GM21360 (cell line): ENCODE data around the gene MIGA2.
"Not testable (repeated sequence)": the region's sequence is repeated elsewhere in the genome, so short reads cannot be mapped to it uniquely, and the experiment has no call there.

ENCODE experiments used
- ATAC-seq: cut with Tn5 transposase; IDR thresholded peaks from one replicate; pipeline ENCODE4 v1.9.1; 2021; ENCODE audit warnings: mild to moderate bottlenecking, moderate library complexity; ENCODE audit not compliant: unreplicated experiment

The MIGA2 gene

DNA sequence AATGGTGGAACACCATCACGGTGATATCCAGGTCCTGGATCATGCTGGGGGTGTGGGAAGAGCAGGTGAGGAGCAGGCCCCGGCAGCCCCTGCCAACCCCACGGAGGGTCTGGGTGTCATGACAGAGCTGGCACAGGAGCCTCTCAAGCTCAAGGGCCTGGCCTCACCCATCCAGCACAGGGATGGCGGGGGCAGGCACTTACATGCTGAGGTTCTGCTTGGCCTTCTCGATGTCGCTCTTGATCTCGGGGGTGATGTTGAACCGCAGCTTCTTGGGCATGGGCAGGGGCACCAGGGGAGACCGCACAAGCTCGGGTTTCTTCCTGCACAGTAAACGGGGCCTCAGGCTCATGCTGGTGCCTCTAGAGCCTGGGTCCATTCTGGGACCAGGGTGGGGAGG, 61.9 kb downstream of the MIGA2 start:
- no peak for ATAC-seq

DNA sequence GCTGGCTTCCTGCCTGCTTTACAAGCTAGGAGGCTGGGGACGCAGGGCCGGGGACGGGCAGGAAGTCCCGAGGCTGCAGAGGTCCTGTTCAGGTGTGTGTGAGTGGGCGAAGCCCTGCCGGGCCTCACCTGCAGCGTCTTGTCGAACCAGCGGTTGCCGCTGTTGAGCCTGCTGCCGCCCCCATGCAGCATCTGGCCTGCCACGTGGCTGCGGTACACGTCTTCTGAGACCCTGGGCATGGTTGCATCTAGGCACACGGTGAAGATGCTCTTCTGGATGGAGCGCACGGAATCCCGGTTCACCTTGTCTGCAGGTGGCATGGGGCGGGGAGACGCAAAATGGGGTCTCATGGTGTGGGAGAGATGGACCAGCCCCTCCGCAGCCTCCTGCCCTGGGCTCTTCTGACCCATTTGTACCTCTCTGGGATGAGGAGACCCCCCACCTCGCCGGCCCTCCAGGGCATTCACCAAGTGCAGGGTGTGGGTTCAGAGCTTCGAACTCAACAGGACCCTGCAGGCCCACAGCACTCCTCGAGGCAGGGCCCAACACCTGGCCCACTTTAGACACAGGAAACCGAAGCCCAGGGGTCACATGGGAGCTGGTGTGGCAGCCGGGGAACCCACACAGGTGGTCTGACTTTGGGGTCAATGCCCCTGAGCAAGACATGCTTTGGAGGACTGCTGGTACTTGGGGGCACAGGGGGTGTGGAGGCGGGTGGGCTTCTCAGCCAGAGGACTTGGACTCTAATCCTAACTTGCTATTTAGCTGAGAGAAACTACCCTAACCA, 64.2 kb downstream of the MIGA2 start:
- no peak for ATAC-seq

- ATAC-seq: no peak
These were observed 64.9 kb downstream of the MIGA2 start for GRCh38 chr9:129101279-129101678.

GRCh38 chr9:129102095-129102525, 65.7 kb downstream of the MIGA2 start:
- no peak for ATAC-seq

DNA sequence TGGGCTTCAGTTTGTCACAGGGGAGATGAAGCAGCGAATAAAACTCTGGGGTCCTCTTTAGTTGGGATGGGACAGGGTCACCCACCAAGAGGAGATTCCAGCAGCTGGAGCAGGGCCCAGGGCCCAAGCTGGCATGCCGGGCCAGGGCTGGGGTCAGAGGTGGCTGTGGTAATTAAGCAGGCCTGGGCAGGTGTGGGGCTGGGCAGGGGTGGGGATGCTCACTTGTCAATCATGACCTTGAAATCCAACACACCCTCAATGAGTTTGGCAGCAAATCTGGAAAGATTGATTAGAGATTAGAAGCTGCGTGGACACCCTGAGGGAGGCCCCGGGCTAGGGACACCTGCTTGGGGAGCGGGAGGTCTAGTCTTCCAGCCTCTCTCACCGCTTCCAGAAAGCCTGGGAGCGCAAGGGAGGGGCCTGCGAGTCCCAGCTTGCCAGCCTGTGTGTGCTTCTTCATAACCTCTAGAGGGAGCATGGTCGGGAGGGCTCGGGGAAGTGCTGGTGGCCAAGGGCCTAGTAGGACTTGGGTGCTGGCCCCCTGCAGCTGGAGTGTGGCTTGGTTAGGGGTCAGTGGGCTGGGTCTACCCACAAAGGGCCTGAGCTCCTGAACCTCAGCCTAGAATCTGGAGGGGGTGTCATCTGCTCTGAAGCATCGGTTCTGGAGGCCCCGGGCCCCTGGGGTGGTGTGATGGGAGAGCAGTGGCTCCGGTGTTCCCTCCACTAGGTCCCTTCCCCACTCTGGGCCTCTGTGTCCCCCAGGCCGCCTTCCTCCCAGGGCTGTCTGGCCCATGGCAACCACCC, 66.6 kb downstream of the MIGA2 start:
- no peak for ATAC-seq

DNA sequence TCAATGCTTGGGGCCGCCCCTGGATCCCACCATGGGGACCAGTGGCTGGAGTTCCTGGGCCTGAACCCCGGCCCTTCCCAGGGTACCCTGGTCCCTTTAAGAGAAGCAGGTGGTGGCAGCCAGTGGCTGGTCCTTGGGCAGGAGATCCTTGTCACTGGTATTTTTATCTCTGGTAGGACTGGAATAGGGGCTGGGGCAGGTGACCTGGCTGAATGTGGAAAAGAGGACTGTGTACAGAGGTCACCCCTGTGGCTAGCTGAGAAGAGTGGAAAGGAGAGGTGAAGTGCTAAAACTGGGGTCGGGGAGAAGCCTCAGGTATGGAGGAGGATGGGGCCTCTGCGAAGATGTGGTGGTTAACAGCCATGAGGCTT, 67.2 kb downstream of the MIGA2 start:
- ATAC-seq: no peak

GRCh38 chr9:129104051-129104450, 67.6 kb downstream of the MIGA2 start:
- ATAC-seq: no peak

DNA sequence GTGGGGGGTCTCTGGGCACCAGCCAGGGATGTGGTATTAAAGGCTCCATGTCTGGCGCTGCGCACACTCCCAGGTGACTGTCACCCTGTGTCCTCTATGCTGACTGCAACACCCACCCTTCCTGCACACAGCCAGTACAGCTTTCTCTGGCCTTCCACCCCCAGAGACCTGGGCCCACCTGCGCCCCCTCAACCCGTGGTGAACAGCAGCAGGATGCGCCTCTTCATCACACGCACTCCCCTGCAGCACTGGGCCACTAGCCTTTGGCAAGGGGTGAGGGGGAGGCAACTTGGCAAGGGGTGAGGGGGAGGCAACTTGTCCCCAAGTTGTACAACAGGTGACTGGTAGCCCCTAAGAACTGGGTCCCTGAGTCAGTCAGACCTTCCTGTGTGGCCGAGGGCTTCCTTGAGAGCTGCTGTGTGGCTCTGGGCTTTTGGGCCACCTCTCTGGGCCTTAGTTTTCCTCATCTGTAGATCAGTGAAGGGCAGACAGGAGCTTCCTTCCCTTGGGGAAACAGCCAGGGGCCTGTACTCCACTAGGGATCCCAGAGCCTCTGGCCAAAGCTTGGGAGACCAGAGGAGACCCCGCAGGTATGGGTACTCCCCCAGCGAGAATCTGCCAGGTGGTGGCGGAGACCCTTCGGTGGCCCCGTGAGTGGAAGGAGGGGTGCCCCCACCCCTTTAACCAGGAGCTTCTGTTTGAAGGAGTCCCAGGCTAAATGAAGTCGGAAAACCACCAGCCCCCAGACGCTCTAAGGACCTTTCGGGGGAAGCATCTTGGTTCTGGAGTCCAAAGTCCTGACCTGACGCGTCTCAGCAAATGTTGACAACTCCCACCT, 69.7 kb downstream of the MIGA2 start:
- ATAC-seq: no peak

- ATAC-seq: no peak
These were observed 71.2 kb downstream of the MIGA2 start for GRCh38 chr9:129107651-129108050.

DNA sequence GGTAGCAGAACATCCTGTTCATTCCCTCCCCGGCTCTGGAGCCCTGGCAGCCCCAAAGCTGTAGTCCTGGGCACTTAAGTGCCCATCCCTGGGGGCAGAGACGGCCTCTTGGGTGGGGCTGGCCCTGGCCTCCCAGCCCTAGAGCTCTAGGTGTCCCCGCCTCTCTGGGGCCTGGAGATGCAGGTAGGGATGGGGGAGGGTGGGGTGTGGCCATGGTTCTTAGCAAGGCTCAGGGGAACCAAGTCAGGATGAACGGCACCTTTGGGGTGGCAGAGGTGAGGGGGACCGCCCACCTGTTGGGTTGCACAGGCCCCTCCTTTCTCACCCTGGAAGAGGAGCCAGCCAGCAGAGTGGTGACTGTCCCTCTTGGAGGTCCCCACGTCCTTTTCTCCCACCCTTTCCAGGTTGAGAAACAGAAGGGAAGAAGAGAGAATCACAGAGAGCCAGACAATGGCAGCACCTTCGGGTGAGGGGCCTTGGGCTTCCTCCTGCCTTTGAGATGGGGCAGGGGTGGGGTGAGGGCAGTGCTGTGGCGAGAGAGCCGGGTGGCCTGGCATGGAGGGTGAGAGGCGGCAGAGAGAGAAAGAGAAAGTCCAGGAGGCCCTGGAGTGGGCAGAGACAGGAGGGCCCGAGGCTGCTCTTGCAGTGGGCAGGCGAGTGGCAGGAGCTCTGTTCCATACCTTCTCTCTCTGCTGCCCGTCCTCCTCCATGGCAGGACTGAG, 71.8 kb downstream of the MIGA2 start:
- no peak for ATAC-seq

GRCh38 chr9:129108805-129109536, 72.5 kb downstream of the MIGA2 start:
- no peak for ATAC-seq

- ATAC-seq: no peak
These were observed 73.1 kb downstream of the MIGA2 start for GRCh38 chr9:129109537-129109903.

- no peak for ATAC-seq
These were observed 73.7 kb downstream of the MIGA2 start for GRCh38 chr9:129109952-129110739.

- ATAC-seq: peak; percentile 72
These were observed 74.5 kb downstream of the MIGA2 start, which contains the start of the genes CRAT and PTPA for GRCh38 chr9:129110740-129111527. Gene CRAT (minus strand): TSS chr9:129110793. CDS start chr9:129110509, 284 bp downstream. Gene PTPA (plus strand): TSS chr9:129111415. CDS start chr9:129111601, 186 bp downstream.

GRCh38 chr9:129111528-129112151, 75.2 kb downstream of the MIGA2 start:
- peak; percentile 16 for ATAC-seq

DNA sequence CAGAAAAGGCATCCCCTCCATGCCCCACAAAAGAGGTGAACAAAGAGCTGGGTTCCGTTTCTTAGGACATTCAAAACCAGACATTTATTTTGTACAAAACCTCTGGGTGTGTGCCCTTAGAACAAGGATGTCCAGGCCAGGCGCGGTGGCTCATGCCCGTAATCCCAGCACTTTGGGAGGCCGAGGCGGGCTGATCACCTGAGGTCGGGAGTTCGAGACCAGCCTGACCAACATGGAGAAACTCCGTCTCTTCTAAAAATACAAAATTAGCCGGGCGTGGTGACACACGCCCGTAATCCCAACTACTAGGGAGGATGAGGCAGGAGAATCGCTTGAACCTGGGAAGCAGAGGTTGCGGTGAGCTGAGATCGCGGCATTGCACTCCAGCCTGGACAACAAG, 76.1 kb downstream of the MIGA2 start:
- not testable (repeated sequence) for ATAC-seq

- ATAC-seq: no peak
These were observed 77.3 kb downstream of the MIGA2 start for GRCh38 chr9:129113645-129114304.
